GM12892 (cell line): ENCODE results near the gene EPSTI1.

Experiments used
- POLR2A ChIP-seq: IDR thresholded peaks from 2 replicates; pipeline ENCODE4 v1.6.1; 2011; ENCODE audit warnings: low read depth, low read length, control low read depth
- POLR2AphosphoS5 ChIP-seq: IDR thresholded peaks from 2 replicates; pipeline ENCODE4 v1.6.1; 2011; ENCODE audit warnings: low read depth, low read length, control low read depth
- TAF1 ChIP-seq: IDR thresholded peaks from 2 replicates; pipeline ENCODE4 v1.6.1; 2011; ENCODE audit warnings: low read depth, mild to moderate bottlenecking, control low read depth, low read length, borderline replicate concordance

DNA sequence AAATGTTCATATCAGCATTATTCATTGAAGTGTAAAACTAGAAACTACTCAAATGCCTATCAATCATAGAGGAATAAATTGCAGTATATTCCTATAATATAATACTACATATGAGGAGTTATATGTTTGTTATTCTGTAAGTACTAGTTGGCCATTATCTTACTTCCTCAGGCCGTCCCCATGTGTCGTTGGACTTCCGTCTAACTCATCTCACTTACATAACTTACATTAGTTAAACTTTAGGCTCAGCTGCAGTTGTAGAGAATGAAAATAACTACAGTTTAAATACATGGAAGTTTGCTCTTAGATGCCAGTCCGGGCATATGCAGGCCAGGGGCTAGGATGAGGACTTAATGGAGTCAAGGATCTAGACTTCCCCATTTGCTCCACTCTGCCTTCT, 8.6 kb upstream of the EPSTI1 start:
- no peak for TF ChIP-seq TAF1
- TF ChIP-seq POLR2A: no peak
- no peak for TF ChIP-seq POLR2AphosphoS5
